K562 (cell line): ENCODE results near the gene HS3ST5. TPM values are rescaled to one million over a fixed set of nuclear protein-coding genes. Genes with fewer than 3 reads are reported as not detected.

Experiments
- ATAC-seq: fragments of 200-7000 bp; cut with Tn5 transposase; 3 replicates; pipeline ENCODE4 v1.9.1; 2020; ENCODE audit warnings: moderate library complexity
- BruUV-seq: library from RNA; stranded (reverse); fragments of 400-500 nt; replicated peaks from 2 replicates; lab custom pipeline; 2021; lab: Mats Ljungman, UMichigan
- CTCF ChIA-PET: fragments of 300-600 bp; formaldehyde crosslinking; extraction: SDS; loops from one replicate; lab custom pipeline; 2021; ENCODE audit warnings: low intra/inter-chr PET ratio; lab: Yijun Ruan, JAX
- POLR2A ChIA-PET: fragments of 300-600, 350-650 bp; sonication (Branson Sonifier 250); formaldehyde crosslinking; extraction: SDS; loops from one replicate; lab custom pipeline; 2021; ENCODE audit warnings: antibody characterized with exemption, inconsistent platforms; lab: Yijun Ruan, JAX
- DNase-seq, 4 experiments: peaks; one replicate each; pipeline versions ENCODE4 v3.0.0 to v3.0.0-alpha.2; 2011 to 2018; ENCODE audit warnings: low spot score in 3 of 4, mixed read lengths in 3 of 4; ENCODE audit errors: extremely low read depth in 1 of 4
- FAIRE-seq: peaks from 2 replicates; lab custom pipeline; 2011; peaks lifted over from hg19 to GRCh38; lab: Jason Lieb, UNC
- H2AFZ ChIP-seq: 2 replicates; pipeline ENCODE4 v1.6.0; 2011; ENCODE audit warnings: low read depth, low read length, control low read depth, inconsistent platforms
- H3K27ac ChIP-seq: fragments of 200-600 bp; 3 replicates; pipeline ENCODE4 v1.8.0; 2011; ENCODE audit warnings: low read depth, mild to moderate bottlenecking, control low read depth, inconsistent platforms, low read length, moderate library complexity, mixed read lengths; ENCODE audit errors: extremely low read depth
- H3K27me3 ChIP-seq, 2 experiments: fragments of 300-600 bp in 1 of 2; 2 replicates in 1 of 2; 3 replicates in 1 of 2; pipeline versions ENCODE4 v1.6.0 to v1.8.0; 2011; ENCODE audit warnings: inconsistent platforms in 2 of 2, low read length in 2 of 2, mild to moderate bottlenecking in 1 of 2, mixed read lengths in 1 of 2, moderate library complexity in 1 of 2; ENCODE audit not compliant: control insufficient read depth in 2 of 2, insufficient read depth in 2 of 2
- H3K36me3 ChIP-seq: fragments of 300-600 bp; 3 replicates; pipeline ENCODE4 v1.8.0; 2011; ENCODE audit warnings: mild to moderate bottlenecking, low read length, inconsistent platforms; ENCODE audit not compliant: control insufficient read depth, insufficient read depth
- H3K4me1 ChIP-seq, 2 experiments: fragments of 200-600 bp in 1 of 2; replicated peaks in 1 of 2; 2 replicates in 1 of 2; 3 replicates in 1 of 2; pipeline versions ENCODE4 v1.5.1 to v1.8.0; 2011; ENCODE audit warnings: inconsistent platforms in 2 of 2, low read length in 2 of 2, mild to moderate bottlenecking in 1 of 2, mixed read lengths in 1 of 2, moderate library complexity in 1 of 2; ENCODE audit not compliant: control insufficient read depth in 2 of 2, insufficient read depth in 2 of 2
- H3K4me2 ChIP-seq: 2 replicates; pipeline ENCODE4 v1.6.1; 2011; ENCODE audit warnings: low read length, control low read depth, inconsistent platforms, mixed read lengths; ENCODE audit not compliant: insufficient read depth
- H3K4me3 ChIP-seq: fragments of 200-600 bp; sonication (generic), shearing (Covaris generic); 2 replicates; pipeline ENCODE4 v1.5.1; 2016; ENCODE audit warnings: control low read depth, inconsistent platforms
- H3K79me2 ChIP-seq: fragments of 200-600 bp; 3 replicates; pipeline ENCODE4 v1.8.0; 2011; ENCODE audit warnings: low read length, inconsistent platforms; ENCODE audit not compliant: control insufficient read depth, insufficient read depth
- H3K9ac ChIP-seq, 2 experiments: 2 replicates each; pipeline versions ENCODE4 v1.6.0 to v1.6.1; 2011; ENCODE audit warnings: low read depth in 2 of 2, low read length in 2 of 2, control low read depth in 1 of 2, inconsistent platforms in 1 of 2, mild to moderate bottlenecking in 1 of 2, mixed read lengths in 1 of 2; ENCODE audit not compliant: insufficient read depth in 1 of 2
- H3K9me1 ChIP-seq: one replicate; pipeline ENCODE4 v1.6.0; 2011; ENCODE audit warnings: inconsistent platforms, mild to moderate bottlenecking, low read length, moderate library complexity; ENCODE audit not compliant: control insufficient read depth, insufficient read depth
- H3K9me3 ChIP-seq: replicated peaks from 2 replicates; pipeline ENCODE4 v1.5.1; 2011; ENCODE audit warnings: low read depth, low read length, inconsistent platforms; ENCODE audit not compliant: control insufficient read depth, insufficient read depth
- H4K20me1 ChIP-seq: replicated peaks from 2 replicates; pipeline ENCODE4 v1.6.1; 2011; ENCODE audit warnings: low read length, inconsistent platforms, mixed read lengths; ENCODE audit not compliant: control insufficient read depth, insufficient read depth
- CCAR2 ChIP-seq: fragments of 200-400 bp; formaldehyde crosslinking; IDR thresholded peaks from 2 replicates; pipeline ENCODE4 v1.6.1; 2017; ENCODE audit warnings: mild to moderate bottlenecking, low read depth, low read length
- CCNT2 ChIP-seq: IDR thresholded peaks from 2 replicates; pipeline ENCODE4 v1.6.1; 2011; ENCODE audit warnings: borderline replicate concordance, low read depth, mild to moderate bottlenecking, moderate library complexity, mixed read lengths, low read length; ENCODE audit not compliant: insufficient read length; ENCODE audit errors: extremely low read depth
- E2F3 ChIP-seq: fragments of 250-450 bp; sonication (Bioruptor Pico); IDR thresholded peaks from 2 replicates; pipeline ENCODE4 v1.4.0; 2020; ENCODE audit warnings: mild to moderate bottlenecking
- MAFF ChIP-seq: IDR thresholded peaks from 2 replicates; pipeline ENCODE4 v1.6.1; 2012; ENCODE audit warnings: low read length, improper control_type of control experiment
- ZBTB40 ChIP-seq, 2 experiments: fragments of 450-650 bp in 1 of 2; sonication (generic) in 1 of 2; formaldehyde crosslinking in 1 of 2; IDR thresholded peaks; 2 replicates each; pipeline versions ENCODE4 v1.7.1 to v1.9.0; 2016 to 2022; ENCODE audit warnings: inconsistent platforms in 1 of 2, mild to moderate bottlenecking in 1 of 2, missing genetic modification reagents in 1 of 2
- ZSCAN29 ChIP-seq: fragments of 450-650 bp; IDR thresholded peaks from 2 replicates; pipeline ENCODE4 v1.6.1; 2017
- WGBS: fragments of 100-300 bp; shearing (Covaris generic); methylation state at CpG from one replicate; pipeline ENCODE4 v1.1.6; 2016; ENCODE audit warnings: low coverage, mixed read lengths; ENCODE audit not compliant: insufficient coverage; ENCODE audit errors: missing lambda C conversion rate; 5-methylcytosine and 5-hydroxymethylcytosine counted together
- in situ Hi-C: fragments of 300-500 bp; cut with MboI; formaldehyde crosslinking; loops from 4 replicates; pipeline ENCODE4 v1.15.0; 2018; ENCODE audit warnings: inconsistent platforms, mixed read lengths
- intact Hi-C: fragments of 100-400 bp; cut with micrococcal nuclease; formaldehyde crosslinking; loops from 2 replicates; pipeline ENCODE4 v1.14.2; 2022
- polyA plus RNA-seq, 8 experiments: library from polyadenylated mRNA; depleted of rRNA in 4 of 8; stranded (reverse) in 5 of 8; unstranded in 3 of 8; fragments of >200 nt; fragmentation: Nextera tagmentation in 2 of 8; fragmentation: Illumina TruSeq in 1 of 8; extraction: Ambion mirVana in 2 of 8; extraction: Trizol in 1 of 8; gene quantifications; 2 replicates each; pipeline versions ENCODE4 v1.2.1 to v1.2.3, GENCODE V29; 2011 to 2014; ENCODE audit warnings: inconsistent platforms in 1 of 8, missing spikeins in 1 of 8
- total RNA-seq, 7 experiments: library from RNA; depleted of rRNA in 6 of 7; stranded (reverse); fragments of >200 nt in 6 of 7; fragmentation: Illumina TruSeq in 2 of 7; extraction: Trizol in 2 of 7; gene quantifications; 2 replicates each; pipeline versions ENCODE4 v1.2.1 to v1.2.3, GENCODE V29; 2011 to 2021; ENCODE audit warnings: low replicate concordance in 1 of 7
- TF ChIP-seq, protein P1 (sequence below), 2 experiments: fragments of 450-650 bp in 1 of 2; IDR thresholded peaks; 2 replicates each; pipeline ENCODE4 v1.6.1; 2011 to 2017; ENCODE audit warnings: low read depth in 2 of 2, antibody characterized with exemption in 1 of 2, borderline replicate concordance in 1 of 2, low read length in 1 of 2, mild to moderate bottlenecking in 1 of 2, mixed read lengths in 1 of 2; ENCODE audit not compliant: control insufficient read depth in 1 of 2
- TF ChIP-seq, protein P2 (sequence below): sonication (generic); formaldehyde crosslinking; IDR thresholded peaks from 2 replicates; pipeline ENCODE4 v1.8.0; 2022; ENCODE audit warnings: mild to moderate bottlenecking, missing genetic modification reagents

The HS3ST5 gene
- total and polyA plus RNA-seq, 9 of the 15 experiments (the other 6 are each of a cell fraction or from before 2014, with no cell fraction given) = not detected

GRCh38 chr6:114375541-114376192, 32.8 kb upstream of the HS3ST5 start:
- WGBS = 0% methylated on average over 1 of the region's 1 CpG
- no peak for DNase-seq
- no peaks in the 10 kb centered on the region for H3K4me1 ChIP-seq
- ChIA-PET CTCF (no interaction called here), POLR2A (no interaction called here)
- no peaks in the 10 kb centered on the region for H3K79me2 ChIP-seq
- no peak overlapping the region for H3K9ac ChIP-seq
- no peak for ATAC-seq
- no peaks in the 10 kb centered on the region for H4K20me1 ChIP-seq
- no peak overlapping the region for H2AFZ ChIP-seq
- FAIRE-seq = no peak
- in situ Hi-C loops = no loop called here
- H3K4me3 ChIP-seq = no peak overlapping the region
- no TSS peak for BruUV-seq
- H3K27ac ChIP-seq = no peak overlapping the region
- intact Hi-C loops = no loop called here
- no peaks in the 10 kb centered on the region for H3K36me3 ChIP-seq
- H3K9me3 ChIP-seq = no peaks in the 10 kb centered on the region
- H3K9me1 ChIP-seq = no peaks in the 10 kb centered on the region
- H3K27me3 ChIP-seq = no peaks in the 10 kb centered on the region
- no peak overlapping the region for H3K4me2 ChIP-seq
- no peak for TF ChIP-seq MAFF
- TF ChIP-seq, protein P1, sequence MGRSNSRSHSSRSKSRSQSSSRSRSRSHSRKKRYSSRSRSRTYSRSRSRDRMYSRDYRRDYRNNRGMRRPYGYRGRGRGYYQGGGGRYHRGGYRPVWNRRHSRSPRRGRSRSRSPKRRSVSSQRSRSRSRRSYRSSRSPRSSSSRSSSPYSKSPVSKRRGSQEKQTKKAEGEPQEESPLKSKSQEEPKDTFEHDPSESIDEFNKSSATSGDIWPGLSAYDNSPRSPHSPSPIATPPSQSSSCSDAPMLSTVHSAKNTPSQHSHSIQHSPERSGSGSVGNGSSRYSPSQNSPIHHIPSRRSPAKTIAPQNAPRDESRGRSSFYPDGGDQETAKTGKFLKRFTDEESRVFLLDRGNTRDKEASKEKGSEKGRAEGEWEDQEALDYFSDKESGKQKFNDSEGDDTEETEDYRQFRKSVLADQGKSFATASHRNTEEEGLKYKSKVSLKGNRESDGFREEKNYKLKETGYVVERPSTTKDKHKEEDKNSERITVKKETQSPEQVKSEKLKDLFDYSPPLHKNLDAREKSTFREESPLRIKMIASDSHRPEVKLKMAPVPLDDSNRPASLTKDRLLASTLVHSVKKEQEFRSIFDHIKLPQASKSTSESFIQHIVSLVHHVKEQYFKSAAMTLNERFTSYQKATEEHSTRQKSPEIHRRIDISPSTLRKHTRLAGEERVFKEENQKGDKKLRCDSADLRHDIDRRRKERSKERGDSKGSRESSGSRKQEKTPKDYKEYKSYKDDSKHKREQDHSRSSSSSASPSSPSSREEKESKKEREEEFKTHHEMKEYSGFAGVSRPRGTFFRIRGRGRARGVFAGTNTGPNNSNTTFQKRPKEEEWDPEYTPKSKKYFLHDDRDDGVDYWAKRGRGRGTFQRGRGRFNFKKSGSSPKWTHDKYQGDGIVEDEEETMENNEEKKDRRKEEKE (IDR thresholded peaks at IDR 0.05; ENCODE audit: borderline replicate concordance in 1 of 2, control insufficient read depth in 1 of 2, low read depth in 2 of 2, low read length in 1 of 2) = no peak
- no peak for TF ChIP-seq ZSCAN29
- no peak for TF ChIP-seq CCNT2
- no peak for TF ChIP-seq ZBTB40 (IDR thresholded peaks at IDR 0.05)
- no peak for TF ChIP-seq ZBTB40 (CRISPR knock-in tag; IDR thresholded peaks at IDR 0.05)
- no peak for TF ChIP-seq E2F3
- TF ChIP-seq, protein P2, sequence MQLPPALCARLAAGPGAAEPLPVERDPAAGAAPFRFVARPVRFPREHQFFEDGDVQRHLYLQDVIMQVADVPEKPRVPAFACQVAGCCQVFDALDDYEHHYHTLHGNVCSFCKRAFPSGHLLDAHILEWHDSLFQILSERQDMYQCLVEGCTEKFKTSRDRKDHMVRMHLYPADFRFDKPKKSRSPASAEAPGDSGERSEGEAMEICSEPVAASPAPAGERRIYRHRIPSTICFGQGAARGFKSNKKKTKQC (CRISPR knock-in tag) = no peak
- no peak for TF ChIP-seq CCAR2
